NCI-H526 treated with DMSO at 0.1 percent for 48 hours (cell line): Measurements from ENCODE around the gene EMSY.

Source experiments
- DNase-seq: peaks from one replicate; lab custom pipeline; 2025; lab: John Stamatoyannopoulos, UW

The EMSY gene

DNA sequence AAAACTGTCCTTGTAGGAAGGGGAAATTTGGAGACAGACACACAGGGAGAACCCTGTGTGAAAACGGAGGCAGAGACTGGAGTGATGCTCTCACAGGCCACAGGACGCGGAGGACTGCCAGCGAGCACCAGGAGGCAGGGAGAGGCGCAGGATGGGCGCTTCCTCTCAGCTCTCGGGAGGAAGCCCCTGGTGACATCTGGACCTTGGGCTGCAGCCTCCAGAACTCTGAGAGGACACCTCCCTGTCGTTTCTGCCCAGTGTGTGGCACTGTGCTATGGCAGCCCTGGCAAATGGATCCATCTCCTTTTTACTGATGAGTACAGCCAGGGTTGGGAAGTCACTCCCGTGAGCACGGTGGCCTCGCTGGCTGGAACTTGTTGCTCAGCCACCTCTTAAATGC, 151.8 kb downstream of the EMSY start:
- DNase-seq = no peak

DNA sequence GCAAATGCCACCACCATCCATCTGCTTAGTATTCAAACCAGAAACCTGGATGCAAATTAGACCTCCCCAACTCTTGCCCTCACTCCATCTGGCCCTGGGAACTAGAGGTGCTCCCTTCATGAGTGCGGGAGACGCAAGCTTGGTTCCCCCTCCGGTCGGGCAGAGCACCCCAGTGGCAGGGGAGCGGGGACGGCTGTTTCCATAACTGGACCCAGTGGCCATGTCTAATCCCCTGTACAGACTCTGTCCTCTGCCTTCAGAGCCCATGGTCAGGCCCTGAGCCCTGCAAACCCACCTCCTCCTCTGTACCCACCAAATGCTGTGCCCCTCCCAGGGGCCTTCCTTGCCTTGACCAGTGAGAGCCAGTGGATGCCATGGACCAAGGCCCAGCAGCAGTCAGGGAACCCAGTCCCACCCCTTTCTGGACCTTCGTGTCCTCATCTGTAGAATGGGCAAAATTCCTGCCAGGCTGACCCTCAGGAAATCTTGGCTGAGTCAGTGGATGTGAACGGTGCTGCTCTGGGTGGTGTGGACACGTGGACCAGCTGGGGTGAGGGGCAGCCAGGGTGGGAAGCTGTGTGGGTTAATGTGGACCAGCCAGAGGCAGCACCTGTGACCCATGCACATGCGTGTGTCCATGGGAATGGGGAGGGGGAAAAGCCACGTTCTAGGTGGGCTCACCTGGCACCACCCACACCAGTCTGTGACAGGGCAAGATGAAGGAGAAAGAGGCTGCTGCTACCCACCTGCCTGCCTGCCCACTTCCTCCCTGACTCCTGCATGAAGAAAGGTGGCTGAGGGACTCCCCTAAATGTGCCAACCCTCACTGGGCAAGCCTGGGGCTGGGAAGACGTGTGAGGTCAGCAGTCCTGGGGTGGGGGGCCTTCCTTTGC, 153.0 kb downstream of the EMSY start:
- no peak for DNase-seq

DNA sequence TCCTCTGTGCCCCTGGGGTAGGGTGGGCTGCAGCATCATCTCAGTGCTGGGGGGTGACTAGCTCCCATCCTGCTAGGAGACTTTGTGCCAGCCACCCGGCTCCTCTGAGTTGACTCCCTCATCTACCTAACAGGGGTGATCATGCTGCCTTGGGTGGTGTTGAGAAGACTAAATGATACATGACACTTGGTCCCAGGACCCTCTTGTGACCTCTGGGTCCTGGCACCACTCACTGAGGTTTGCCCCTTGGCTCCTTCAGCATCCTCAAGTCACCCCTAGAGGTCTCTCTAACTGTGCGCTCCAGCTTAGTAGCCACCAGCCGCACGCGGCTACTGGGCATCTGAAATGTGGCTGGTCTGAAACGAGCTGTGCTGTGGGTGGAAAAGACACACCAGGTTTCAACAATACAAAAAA, 153.6 kb downstream of the EMSY start:
- peak; percentile 18 for DNase-seq

GRCh38 chr11:76599041-76600013, 154.5 kb downstream of the EMSY start:
- DNase-seq = no peak

- DNase-seq = no peak
Observed at GRCh38 chr11:76600124-76600655, 155.4 kb downstream of the EMSY start.

DNA sequence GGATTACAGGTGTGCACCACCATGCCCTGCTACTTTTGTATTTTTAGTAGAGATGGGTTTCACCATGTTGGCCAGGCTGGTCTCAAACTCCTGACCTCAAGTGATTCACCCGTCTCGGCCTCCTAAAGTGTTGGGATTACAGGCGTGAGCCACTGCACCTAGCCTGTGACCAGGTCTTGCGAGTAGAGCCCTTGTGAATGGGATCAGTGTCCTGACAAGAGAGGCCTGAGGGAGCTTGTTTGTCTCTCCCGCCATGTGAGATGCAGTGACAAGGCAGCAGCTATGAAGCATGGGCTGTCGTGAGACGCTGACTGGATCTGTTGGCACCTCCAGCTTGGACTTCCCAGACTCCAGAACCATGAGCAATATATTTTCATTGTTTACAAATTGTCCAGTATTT, 156.5 kb downstream of the EMSY start:
- no peak for DNase-seq

GRCh38 chr11:76601724-76602123, 156.9 kb downstream of the EMSY start:
- DNase-seq = no peak

DNA sequence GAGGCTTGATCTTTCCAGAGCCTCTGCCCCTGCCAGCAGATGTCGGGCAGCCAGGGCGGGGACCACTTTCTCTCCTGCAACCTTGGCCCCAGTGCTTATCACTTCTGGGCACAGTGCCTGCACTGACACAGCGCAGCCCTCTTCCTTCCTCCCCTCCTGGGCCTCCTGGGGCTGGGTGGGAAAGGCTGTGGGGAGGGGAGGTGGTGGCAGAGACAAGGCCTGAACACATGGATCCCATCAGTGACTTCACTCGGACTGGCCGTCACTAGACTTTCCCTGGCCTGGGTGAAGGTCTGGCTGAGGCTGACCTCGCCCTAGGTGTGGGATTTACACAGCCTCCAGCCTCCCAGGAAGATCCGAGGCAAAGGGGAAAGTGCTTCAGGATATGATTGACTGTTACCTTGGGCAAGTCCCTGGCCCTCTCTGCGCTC, 157.6 kb downstream of the EMSY start:
- no peak for DNase-seq
